Smooth muscle cell (in vitro differentiated cells): Measurements from ENCODE around the gene TRABD2B. TPM values are rescaled to one million over a fixed set of nuclear protein-coding genes. Genes with fewer than 3 reads are reported as not detected.

ENCODE experiments used
- DNase-seq: peaks from one replicate; lab custom pipeline; 2025; ENCODE audit not compliant: unreplicated experiment; lab: John Stamatoyannopoulos, UW
- H2AFZ ChIP-seq: fragments of 200-600 bp; sonication (generic); 2 replicates; pipeline ENCODE4 v1.6.0; 2016; ENCODE audit warnings: antibody characterized with exemption, low read depth, mild to moderate bottlenecking
- H3F3A ChIP-seq: fragments of 200-600 bp; sonication (generic); 2 replicates; pipeline ENCODE4 v1.6.0; 2017; ENCODE audit warnings: antibody characterized with exemption, low read depth
- H3K27ac ChIP-seq: fragments of 200-600 bp; sonication (generic); 2 replicates; pipeline ENCODE4 v1.5.1; 2016; ENCODE audit warnings: low read depth, mild to moderate bottlenecking
- H3K27me3 ChIP-seq: fragments of 200-600 bp; sonication (generic); 2 replicates; pipeline ENCODE4 v1.6.1; 2016; ENCODE audit warnings: low read depth, mild to moderate bottlenecking
- H3K36me3 ChIP-seq: fragments of 200-600 bp; sonication (generic); 2 replicates; pipeline ENCODE4 v1.5.1; 2016; ENCODE audit warnings: low read depth
- H3K4me1 ChIP-seq: fragments of 200-600 bp; sonication (generic); 2 replicates; pipeline ENCODE4 v1.5.1; 2016; ENCODE audit warnings: low read depth
- H3K4me2 ChIP-seq: fragments of 200-600 bp; sonication (generic); 2 replicates; pipeline ENCODE4 v1.6.0; 2016; ENCODE audit warnings: mild to moderate bottlenecking
- H3K4me3 ChIP-seq: fragments of 200-600 bp; sonication (generic); 2 replicates; pipeline ENCODE4 v1.5.1; 2016; ENCODE audit warnings: mild to moderate bottlenecking
- H3K79me2 ChIP-seq: fragments of 200-600 bp; sonication (generic); 2 replicates; pipeline ENCODE4 v1.6.0; 2016; ENCODE audit warnings: low read depth, mild to moderate bottlenecking
- H3K9ac ChIP-seq: fragments of 200-600 bp; sonication (generic); 2 replicates; pipeline ENCODE4 v1.6.0; 2016; ENCODE audit warnings: low read depth
- H3K9me3 ChIP-seq: fragments of 200-600 bp; sonication (generic); replicated peaks from 2 replicates; pipeline ENCODE4 v1.5.1; 2016; ENCODE audit warnings: low read depth
- H4K20me1 ChIP-seq: fragments of 200-600 bp; sonication (generic); 2 replicates; pipeline ENCODE4 v1.6.0; 2016; ENCODE audit warnings: low read depth
- WGBS: methylation state at CpG from one replicate; pipeline ENCODE4 v1.1.7; 2016; ENCODE audit warnings: low lambda C conversion rate; 5-methylcytosine and 5-hydroxymethylcytosine counted together
- polyA plus RNA-seq: library from polyadenylated mRNA; unstranded; fragments of >200 nt; fragmentation: Nextera tagmentation; extraction: Ambion mirVana; gene quantifications from 2 replicates; pipeline ENCODE4 v1.2.1, GENCODE V29; 2016
- total RNA-seq: library from RNA; depleted of rRNA; stranded (reverse); fragments of >200 nt; gene quantifications from 2 replicates; pipeline ENCODE4 v1.2.3, GENCODE V29; 2014
- TF ChIP-seq, protein P1 (sequence below): fragments of 200-600 bp; sonication (generic); IDR thresholded peaks from 2 replicates; pipeline ENCODE4 v1.5.1; 2017; ENCODE audit warnings: borderline replicate concordance, mild to moderate bottlenecking, antibody characterized with exemption; ENCODE audit not compliant: insufficient read depth, poor library complexity, severe bottlenecking

TRABD2B gene
- total and polyA plus RNA-seq, 2 experiments from 2014 or later: 0.94 to 4.9 TPM

DNA sequence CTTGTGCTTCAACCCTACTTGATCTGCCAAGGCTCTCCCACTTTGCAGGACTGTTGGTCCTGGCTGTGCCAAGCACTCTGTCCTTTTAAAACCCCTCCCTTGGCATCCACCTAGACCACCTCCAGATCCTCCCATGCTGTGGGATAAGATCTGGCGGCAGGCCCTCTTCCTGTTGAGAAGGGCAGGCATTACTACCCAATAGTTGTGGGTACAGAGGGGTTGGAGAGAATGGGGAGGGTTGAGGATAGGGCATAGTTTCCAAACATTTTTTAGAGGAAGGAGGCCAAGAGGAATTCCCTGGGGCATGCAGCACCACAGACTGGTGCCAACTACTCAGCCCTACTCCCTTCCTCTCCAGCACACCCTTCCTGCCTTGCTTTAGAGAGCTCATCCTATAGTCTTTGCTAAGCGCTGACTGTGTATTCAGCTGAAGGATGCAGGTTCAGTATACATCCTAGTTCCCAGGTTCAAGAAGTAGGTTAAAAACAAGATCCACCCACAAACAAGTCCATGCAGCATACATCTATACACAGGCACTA, 70.7 kb downstream of the TRABD2B start:
- H2AFZ ChIP-seq: no peak overlapping the region
- TF ChIP-seq, protein P1, sequence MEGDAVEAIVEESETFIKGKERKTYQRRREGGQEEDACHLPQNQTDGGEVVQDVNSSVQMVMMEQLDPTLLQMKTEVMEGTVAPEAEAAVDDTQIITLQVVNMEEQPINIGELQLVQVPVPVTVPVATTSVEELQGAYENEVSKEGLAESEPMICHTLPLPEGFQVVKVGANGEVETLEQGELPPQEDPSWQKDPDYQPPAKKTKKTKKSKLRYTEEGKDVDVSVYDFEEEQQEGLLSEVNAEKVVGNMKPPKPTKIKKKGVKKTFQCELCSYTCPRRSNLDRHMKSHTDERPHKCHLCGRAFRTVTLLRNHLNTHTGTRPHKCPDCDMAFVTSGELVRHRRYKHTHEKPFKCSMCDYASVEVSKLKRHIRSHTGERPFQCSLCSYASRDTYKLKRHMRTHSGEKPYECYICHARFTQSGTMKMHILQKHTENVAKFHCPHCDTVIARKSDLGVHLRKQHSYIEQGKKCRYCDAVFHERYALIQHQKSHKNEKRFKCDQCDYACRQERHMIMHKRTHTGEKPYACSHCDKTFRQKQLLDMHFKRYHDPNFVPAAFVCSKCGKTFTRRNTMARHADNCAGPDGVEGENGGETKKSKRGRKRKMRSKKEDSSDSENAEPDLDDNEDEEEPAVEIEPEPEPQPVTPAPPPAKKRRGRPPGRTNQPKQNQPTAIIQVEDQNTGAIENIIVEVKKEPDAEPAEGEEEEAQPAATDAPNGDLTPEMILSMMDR: no peak
- no peaks in the 10 kb centered on the region for H3K36me3 ChIP-seq
- DNase-seq: no peak
- no peaks in the 10 kb centered on the region for H3K9me3 ChIP-seq
- WGBS: 52% methylated on average over 2 of the region's 2 CpGs
- no peak overlapping the region for H3K4me2 ChIP-seq
- H3K27me3 ChIP-seq: no peaks in the 10 kb centered on the region
- no peaks in the 10 kb centered on the region for H3F3A ChIP-seq
- no peak overlapping the region for H3K4me3 ChIP-seq
- peaks cover 84% of the 10 kb centered on the region for H4K20me1 ChIP-seq
- no peak overlapping the region for H3K9ac ChIP-seq
- H3K27ac ChIP-seq: no peak overlapping the region
- H3K4me1 ChIP-seq: no peaks in the 10 kb centered on the region
- no peaks in the 10 kb centered on the region for H3K79me2 ChIP-seq

DNA sequence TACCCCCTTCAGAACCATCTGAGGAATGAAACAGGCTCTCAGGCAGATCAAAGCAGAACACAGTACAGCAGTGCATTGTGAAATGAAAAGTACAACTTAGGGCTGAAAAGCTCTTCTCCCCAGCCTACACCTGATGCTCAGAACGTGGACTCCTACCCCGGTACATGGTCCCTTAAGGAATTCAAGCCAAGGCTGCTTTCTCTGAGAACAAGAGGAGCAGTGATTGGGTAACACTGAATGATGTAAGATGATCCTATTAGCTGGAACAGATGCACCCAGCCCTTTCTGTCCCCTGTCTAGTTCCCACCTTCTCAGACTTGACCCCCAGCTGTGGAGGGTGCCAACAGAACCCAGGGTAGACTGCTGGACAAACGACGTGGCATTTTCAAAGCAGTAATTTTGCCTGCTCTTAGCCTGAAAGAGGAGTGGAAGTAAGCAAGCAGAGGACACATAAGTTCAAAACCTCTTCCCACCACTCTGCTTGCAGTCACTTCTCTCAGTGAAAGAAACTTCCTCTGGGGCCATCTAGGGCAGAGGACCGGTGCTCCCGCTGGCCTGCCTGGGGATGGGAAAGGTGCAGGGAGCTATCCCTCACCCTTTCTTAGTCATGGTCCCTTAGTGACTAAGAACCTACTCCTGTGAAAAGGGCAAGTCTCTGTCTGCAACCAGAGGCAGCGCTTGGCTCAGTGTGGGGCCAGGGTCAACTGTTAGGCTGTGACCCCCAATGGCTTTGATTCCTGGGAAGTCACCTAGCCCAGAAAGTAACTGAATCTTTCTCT, 72.7 kb downstream of the TRABD2B start:
- no peaks in the 10 kb centered on the region for H3K27me3 ChIP-seq
- no peak overlapping the region for H2AFZ ChIP-seq
- peaks cover 83% of the 10 kb centered on the region for H4K20me1 ChIP-seq
- no peaks in the 10 kb centered on the region for H3K9me3 ChIP-seq
- 80% methylated on average over 7 of the region's 7 CpGs for WGBS
- H3K79me2 ChIP-seq: no peaks in the 10 kb centered on the region
- no peak overlapping the region for H3K27ac ChIP-seq
- no peak overlapping the region for H3K4me3 ChIP-seq
- no peak overlapping the region for H3K4me2 ChIP-seq
- no peak for DNase-seq
- no peak overlapping the region for H3K9ac ChIP-seq
- no peaks in the 10 kb centered on the region for H3K4me1 ChIP-seq
- no peaks in the 10 kb centered on the region for H3K36me3 ChIP-seq
- TF ChIP-seq, protein P1: no peak
- H3F3A ChIP-seq: no peaks in the 10 kb centered on the region

DNA sequence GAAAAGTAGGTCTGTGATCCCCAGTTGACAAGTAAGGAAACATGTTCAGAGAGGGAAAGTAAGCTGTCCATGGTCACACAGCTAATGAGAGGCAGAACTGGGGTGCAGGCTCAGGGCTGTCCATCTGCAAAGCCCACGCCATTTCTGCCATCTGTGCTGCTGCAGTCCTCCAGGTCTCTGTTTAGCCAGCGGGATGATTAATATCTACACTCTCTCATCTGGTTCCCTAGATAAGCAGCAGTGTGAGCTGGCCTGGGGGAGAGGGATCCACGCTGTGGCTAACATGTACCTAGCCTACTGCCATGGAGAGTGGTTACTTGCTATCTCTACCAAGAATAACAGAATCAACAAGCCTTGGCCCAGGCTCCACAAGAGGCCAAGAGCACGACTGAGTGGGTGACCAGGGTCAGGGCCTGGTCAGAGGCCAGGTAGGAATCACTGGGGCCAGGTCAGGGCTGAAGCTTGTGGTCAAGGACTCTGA, 75.2 kb downstream of the TRABD2B start:
- H4K20me1 ChIP-seq: peaks cover 90% of the 10 kb centered on the region
- TF ChIP-seq, protein P1: no peak
- no peaks in the 10 kb centered on the region for H3K27me3 ChIP-seq
- no peaks in the 10 kb centered on the region for H3F3A ChIP-seq
- no peaks in the 10 kb centered on the region for H3K79me2 ChIP-seq
- H3K4me1 ChIP-seq: no peaks in the 10 kb centered on the region
- no peak overlapping the region for H3K4me3 ChIP-seq
- H3K27ac ChIP-seq: no peak overlapping the region
- 83% methylated on average over 4 of the region's 4 CpGs for WGBS
- no peak overlapping the region for H3K9ac ChIP-seq
- H2AFZ ChIP-seq: no peak overlapping the region
- H3K9me3 ChIP-seq: no peaks in the 10 kb centered on the region
- no peak for DNase-seq
- H3K36me3 ChIP-seq: no peaks in the 10 kb centered on the region
- no peak overlapping the region for H3K4me2 ChIP-seq
